ENCODE data around the gene HS3ST3B1. TPM values are rescaled to one million over a fixed set of nuclear protein-coding genes. Genes with fewer than 3 reads are reported as not detected.

Gene HS3ST3B1
- total RNA-seq, 2 donors from 2014 or later, result 13.2 to 22.0 TPM

DNA sequence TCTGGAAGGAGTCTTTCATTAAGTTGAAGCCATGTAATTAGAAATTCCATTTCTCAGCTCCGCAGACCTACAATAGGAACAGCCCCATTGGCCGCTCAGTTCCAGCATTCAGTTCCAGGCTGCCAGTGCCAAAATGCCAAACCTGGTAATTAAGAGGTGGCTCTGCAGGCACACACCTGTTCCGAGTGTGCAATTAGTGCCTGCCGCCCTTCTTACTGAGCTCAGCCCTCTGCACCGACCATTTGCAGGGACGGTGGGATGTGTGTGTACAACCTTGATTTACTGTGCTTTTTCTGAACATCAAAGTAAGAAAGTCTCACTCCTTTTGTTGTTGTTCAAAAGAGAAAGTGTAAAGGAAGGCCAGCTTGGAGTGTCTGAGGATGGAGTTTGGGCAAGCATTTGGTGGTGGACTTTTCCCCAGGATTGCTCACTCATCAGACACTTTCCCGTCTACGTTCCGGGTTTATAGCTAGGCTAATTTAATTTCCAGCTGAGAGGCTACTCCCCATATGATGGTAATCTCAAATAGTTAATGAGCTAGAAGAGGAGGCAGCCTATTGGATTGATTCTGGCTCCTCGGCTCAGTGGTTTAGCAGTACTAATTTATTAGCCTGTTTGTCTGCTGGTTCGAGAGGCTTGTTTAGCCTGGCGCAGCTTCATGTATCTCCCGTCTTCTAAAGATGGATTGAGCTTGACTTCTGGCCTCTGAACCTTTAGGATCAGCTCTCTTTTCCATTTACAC lies 20.0 kb downstream of the HS3ST3B1 start:
- peak overlapping the region; percentile 73 for H3K4me3 Mint-ChIP-seq
- H3K27me3 Mint-ChIP-seq, result no peaks in the 10 kb centered on the region
- ATAC-seq (no peak), DNase-seq (ENCODE audit: low spot score) (peak; percentile 41)
- no peaks in the 10 kb centered on the region for H3K36me3 Mint-ChIP-seq
- no peaks in the 10 kb centered on the region for H3K9me3 Mint-ChIP-seq
- H3K27ac Mint-ChIP-seq, result peak overlapping the region; percentile 63 to 64
- peaks cover 59 to 63% of the 10 kb centered on the region in 2 donors for H3K4me1 Mint-ChIP-seq (ENCODE audit: low read depth in 2 of 2)

DNA sequence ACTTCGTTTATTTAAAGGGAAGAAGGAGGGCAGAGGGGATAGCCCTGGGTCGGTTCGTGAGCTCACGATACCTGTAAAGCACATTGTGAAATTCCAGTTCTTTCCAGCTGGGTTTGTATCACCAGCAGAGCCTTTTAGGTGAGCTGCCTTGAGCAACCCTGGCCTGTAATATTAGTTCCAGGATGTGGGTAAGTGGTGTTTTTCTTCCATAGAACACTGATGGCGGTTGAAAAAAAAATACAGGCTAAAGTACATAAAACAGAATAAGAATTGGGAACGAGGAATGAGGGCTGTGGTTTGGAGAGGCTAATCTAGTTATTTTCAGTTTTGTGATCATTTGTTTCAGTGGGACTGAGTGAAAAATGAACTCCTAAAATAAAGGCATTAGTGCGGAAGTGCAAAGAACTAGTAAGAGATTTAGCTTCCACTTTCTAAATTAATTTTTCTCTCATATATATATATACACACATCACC lies 20.6 kb downstream of the HS3ST3B1 start:
- Mint-ChIP-seq H3K27me3 (no peaks in the 10 kb centered on the region), H3K9me3 (no peaks in the 10 kb centered on the region), H3K4me1 (ENCODE audit: low read depth in 2 of 2) (peaks cover 54 to 59% of the 10 kb centered on the region in 2 donors), H3K4me3 (peak overlapping the region; percentile 73), H3K36me3 (no peaks in the 10 kb centered on the region), H3K27ac (peak overlapping the region; percentile 63 to 64)
- DNase-seq (ENCODE audit: low spot score), result peak; percentile 2
- ATAC-seq, result peak in 1 of 2 donors; percentile 38

DNA sequence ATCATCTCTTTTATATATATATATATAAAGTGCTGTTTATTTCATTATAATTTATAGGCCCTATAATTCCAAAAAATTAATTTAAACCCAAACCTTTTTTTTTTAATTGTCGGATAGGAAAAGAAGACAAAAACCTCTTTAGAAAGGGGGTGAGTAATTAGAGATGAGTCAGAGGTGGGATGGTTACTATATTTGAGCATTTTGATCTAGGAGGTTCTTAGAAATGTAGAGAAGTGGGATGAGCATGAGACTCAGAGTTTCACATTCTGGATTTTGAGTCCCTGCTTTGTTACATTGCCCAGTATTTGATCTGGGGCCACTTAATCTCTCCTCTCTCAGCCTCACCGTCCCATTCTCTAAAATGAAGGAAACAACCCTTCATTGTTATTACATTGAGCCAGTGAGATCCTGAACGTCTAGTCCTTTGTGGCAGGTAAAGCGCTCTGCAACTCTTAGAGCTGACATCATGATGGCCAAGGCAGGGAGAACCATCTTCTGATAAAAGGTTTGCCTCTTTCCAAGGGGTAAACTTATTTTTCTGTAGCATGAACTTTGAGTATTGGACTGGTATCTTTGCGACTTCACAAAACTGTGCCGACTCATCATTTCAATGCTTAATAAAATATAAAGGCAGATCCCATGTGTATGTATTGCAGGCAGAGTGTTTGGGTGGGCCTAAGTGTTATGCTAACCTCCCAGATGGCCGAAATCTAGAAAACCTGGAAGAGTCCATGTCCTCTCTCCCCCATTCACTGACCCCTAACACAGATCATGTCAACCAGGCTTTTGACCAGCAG lies 21.3 kb downstream of the HS3ST3B1 start:
- peak overlapping the region; percentile 63 to 64 for H3K27ac Mint-ChIP-seq

DNA sequence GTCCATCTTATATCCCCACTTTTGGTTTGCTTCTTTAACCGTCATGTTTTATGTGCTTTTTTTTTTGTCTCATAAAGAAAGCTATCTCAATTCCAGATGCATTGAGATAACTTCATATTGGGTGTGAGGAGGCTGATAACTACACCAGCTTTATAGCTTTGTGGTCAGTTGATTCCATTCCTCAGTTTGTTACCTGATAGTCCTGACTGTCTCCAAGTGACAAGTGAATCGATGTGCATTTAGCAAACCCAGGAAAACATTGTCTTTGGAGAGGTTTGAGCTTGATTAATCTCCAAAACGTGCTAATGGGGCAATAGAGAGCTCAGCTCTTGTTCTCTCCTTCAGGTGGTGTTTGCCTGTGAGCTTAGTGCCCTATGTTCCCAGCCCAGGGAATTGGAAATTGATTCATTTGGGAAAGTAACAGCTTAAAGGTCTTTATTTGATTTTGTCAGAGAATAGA lies 22.7 kb downstream of the HS3ST3B1 start:
- Mint-ChIP-seq H3K27me3 (no peaks in the 10 kb centered on the region), H3K36me3 (no peaks in the 10 kb centered on the region), H3K9me3 (no peaks in the 10 kb centered on the region), H3K4me1 (ENCODE audit: low read depth in 2 of 2) (peaks cover 48 to 51% of the 10 kb centered on the region in 2 donors), H3K27ac (peak overlapping the region in 1 of 2 donors; percentile 64), H3K4me3 (no peak overlapping the region)
- ATAC-seq (no peak), DNase-seq (ENCODE audit: low spot score) (peak; percentile 6)

More for the DNA sequence above, 21.3 kb downstream of the HS3ST3B1 start:
- ATAC-seq (no peak), DNase-seq (ENCODE audit: low spot score) (peak; percentile 10)
- peak overlapping the region; percentile 73 for H3K4me3 Mint-ChIP-seq
- no peaks in the 10 kb centered on the region for H3K9me3 Mint-ChIP-seq
- H3K36me3 Mint-ChIP-seq, result no peaks in the 10 kb centered on the region
- H3K4me1 Mint-ChIP-seq (ENCODE audit: low read depth in 2 of 2), result peaks cover 48 to 52% of the 10 kb centered on the region in 2 donors
- no peaks in the 10 kb centered on the region for H3K27me3 Mint-ChIP-seq

DNA sequence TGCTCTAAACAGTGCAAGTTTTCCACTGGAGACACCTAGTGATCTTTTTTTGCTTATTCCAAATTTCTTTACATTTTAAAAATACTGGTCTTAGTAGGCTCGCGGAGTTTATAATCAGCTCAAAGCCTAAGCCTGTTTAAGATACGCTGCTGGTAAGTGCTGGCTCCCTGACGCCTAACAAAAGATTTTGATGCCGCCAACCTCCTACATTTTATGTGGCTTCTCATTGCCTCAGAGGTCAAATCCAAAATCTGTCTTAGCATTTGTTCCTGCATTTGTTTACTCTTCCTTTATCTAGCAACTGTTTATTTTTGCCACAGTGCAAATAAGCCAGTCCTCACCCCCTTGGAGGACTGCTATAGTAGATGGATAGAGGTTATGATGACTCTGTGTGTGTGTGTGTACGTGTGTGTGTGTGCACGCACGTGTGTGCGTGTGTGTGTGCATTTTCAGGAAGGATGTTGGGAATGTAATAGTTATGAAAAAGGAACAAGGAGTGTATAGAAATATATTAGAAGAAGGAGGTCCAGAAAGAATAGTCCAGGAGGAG lies 24.8 kb downstream of the HS3ST3B1 start:
- no peaks in the 10 kb centered on the region for H3K36me3 Mint-ChIP-seq
- H3K4me3 Mint-ChIP-seq, result no peak overlapping the region
- no peaks in the 10 kb centered on the region for H3K27me3 Mint-ChIP-seq
- DNase-seq (ENCODE audit: low spot score) (peak; percentile 12), ATAC-seq (no peak)
- H3K9me3 Mint-ChIP-seq, result no peaks in the 10 kb centered on the region
- H3K4me1 Mint-ChIP-seq (ENCODE audit: low read depth in 2 of 2), result peaks cover 50 to 52% of the 10 kb centered on the region in 2 donors
- H3K27ac Mint-ChIP-seq, result no peak overlapping the region

DNA sequence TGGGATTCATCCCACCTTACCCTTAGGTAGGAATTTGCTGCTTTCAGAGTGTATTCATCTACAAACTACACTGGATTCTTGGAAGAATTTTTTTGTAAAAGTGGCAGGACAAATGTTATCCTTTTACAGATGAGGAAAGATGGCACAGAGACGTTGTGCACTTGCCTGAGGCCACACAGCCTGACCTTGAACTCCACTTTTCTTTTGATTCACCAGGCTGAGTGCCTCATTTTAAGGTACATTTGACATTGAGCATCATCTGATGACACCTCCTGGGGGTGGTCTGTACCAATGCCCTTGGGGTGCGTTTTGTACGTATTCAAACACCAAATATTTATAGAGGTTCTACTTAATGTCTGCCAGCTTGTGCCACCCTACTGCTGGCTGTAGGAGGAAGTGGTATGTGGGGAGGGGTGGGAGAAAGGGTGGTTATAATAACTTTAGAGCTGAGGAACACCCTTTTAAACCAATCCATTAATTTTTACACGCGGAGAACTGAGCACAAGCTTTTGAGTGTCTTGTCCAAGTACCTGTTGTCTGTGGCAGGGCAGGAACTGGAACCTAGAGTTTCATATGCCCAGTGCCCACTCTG lies 29.1 kb downstream of the HS3ST3B1 start:
- ATAC-seq, result peak in 1 of 2 donors; percentile 27
- H3K9me3 Mint-ChIP-seq, result no peaks in the 10 kb centered on the region
- peak; percentile 8 for DNase-seq (ENCODE audit: low spot score)

DNA sequence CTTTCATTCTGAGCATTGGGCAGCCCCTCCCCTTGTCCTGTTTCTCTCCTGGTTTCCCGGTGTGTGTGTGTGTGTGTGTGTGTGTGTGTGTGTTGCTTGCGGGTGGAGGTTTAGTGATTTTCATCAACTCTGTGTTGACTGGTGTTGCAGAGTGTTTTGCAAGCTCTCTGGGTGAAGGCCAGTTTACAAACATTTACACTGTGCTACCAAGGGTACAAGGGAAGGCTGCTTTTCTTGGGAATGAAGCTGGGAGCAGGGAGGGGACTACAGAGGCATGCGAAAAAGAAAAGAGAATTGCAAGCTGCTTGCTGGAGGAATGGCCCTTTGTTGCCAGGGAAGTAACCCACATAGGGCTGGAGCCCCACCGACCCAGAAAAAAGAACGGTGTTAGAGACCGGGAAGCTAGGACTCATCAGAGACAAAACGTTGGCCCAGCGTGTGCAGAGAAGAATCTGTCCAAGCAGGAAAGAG lies 29.6 kb downstream of the HS3ST3B1 start:
- Mint-ChIP-seq H3K9me3 (no peaks in the 10 kb centered on the region), H3K27ac (peak overlapping the region; percentile 21 to 71), H3K4me1 (ENCODE audit: low read depth in 2 of 2) (peaks cover 53 to 64% of the 10 kb centered on the region in 2 donors), H3K27me3 (no peaks in the 10 kb centered on the region), H3K4me3 (peak overlapping the region; percentile 48), H3K36me3 (no peaks in the 10 kb centered on the region)
- DNase-seq (ENCODE audit: low spot score), result peak; percentile 15
- peak in 1 of 2 donors; percentile 17 for ATAC-seq

More for the DNA sequence above, 29.1 kb downstream of the HS3ST3B1 start:
- Mint-ChIP-seq H3K27me3 (no peaks in the 10 kb centered on the region), H3K27ac (peak overlapping the region; percentile 21 to 71), H3K36me3 (no peaks in the 10 kb centered on the region), H3K4me1 (ENCODE audit: low read depth in 2 of 2) (peaks cover 51 to 63% of the 10 kb centered on the region in 2 donors), H3K4me3 (peak overlapping the region; percentile 48)

DNA sequence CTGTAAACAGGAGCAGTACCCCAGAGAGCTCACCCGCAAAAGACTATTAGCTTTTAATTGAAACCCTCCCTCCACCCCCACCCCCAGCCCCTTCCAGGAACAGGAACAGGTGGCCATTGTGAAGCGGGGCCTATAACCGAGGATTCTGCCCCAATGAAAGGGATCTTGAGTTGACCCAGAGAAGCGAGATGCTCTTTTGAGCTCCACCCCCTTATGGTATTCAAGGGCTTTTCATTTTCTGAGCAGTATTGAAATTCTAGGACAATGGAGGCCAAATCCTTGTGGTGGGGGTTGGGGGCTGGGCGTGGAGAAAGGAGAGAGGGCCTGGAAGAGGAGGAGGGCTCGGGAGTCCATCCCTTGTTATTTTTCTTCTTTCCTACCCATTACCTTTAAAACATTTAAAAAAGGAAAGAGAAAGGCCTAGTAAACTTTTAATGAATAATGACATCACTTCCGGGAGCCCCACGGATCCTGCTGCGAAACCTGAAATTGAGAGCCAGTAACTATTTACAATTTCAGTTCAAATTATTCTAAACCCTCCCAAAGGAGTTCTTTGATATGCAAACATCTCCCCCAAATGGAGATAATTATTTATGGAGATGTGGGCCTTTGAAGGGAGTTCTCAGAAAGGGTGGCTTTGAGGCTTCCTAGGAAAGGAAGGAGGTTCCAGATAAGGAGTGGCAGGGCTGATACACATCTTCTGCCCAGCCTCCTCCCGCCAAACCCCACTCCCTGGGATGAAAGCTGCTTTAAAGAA lies 30.5 kb downstream of the HS3ST3B1 start:
- DNase-seq (ENCODE audit: low spot score) (no peak), ATAC-seq (no peak)
- Mint-ChIP-seq H3K36me3 (no peaks in the 10 kb centered on the region), H3K4me1 (ENCODE audit: low read depth in 2 of 2) (peaks cover 52 to 66% of the 10 kb centered on the region in 2 donors), H3K27me3 (no peaks in the 10 kb centered on the region), H3K9me3 (no peaks in the 10 kb centered on the region), H3K27ac (peak overlapping the region in 1 of 2 donors; percentile 19), H3K4me3 (no peak overlapping the region)

DNA sequence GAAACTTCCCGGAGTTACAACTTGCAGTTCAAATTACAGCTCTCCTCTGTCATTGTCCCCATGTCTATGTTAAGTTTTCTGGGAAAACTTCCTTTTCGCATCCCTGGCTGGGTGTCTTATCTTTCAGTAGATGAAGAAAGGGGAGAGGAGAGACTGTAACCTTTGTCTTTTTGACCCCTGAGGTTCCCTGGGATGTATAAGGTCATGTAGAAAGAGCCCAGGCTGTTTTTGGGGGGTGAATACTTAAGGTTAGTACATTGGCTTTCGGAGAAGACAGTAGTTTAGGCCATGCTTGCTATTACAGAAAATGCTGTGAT lies 31.1 kb downstream of the HS3ST3B1 start:
- H3K27ac Mint-ChIP-seq, result peak overlapping the region in 1 of 2 donors; percentile 19
- no peak overlapping the region for H3K4me3 Mint-ChIP-seq
- no peaks in the 10 kb centered on the region for H3K27me3 Mint-ChIP-seq
- H3K36me3 Mint-ChIP-seq, result no peaks in the 10 kb centered on the region
- peaks cover 56 to 69% of the 10 kb centered on the region in 2 donors for H3K4me1 Mint-ChIP-seq (ENCODE audit: low read depth in 2 of 2)
- ATAC-seq, result no peak
- DNase-seq (ENCODE audit: low spot score), result no peak
- no peaks in the 10 kb centered on the region for H3K9me3 Mint-ChIP-seq

DNA sequence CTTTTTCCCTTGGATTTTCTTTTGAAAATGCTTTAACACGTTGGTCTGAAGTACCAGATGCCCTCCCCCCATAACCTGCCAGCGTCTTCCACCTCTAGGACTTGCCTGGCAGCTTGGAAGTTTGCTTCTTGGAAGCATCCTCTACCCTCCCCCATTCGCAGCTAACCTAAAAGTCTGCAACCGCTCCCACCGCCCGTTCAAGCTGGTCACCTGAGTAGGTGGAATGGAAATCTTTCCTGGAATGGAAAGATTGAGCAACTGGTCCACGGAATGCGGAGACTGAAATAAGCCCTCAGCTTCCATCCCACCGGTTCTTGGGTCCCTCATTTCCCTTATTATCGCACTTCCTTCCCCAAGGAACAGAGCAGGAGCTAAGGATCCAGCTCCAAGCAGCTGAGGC lies 31.4 kb downstream of the HS3ST3B1 start:
- ATAC-seq (no peak), DNase-seq (ENCODE audit: low spot score) (no peak)
- Mint-ChIP-seq H3K27ac (no peak overlapping the region), H3K27me3 (no peaks in the 10 kb centered on the region), H3K9me3 (no peaks in the 10 kb centered on the region), H3K4me3 (no peak overlapping the region), H3K36me3 (no peaks in the 10 kb centered on the region), H3K4me1 (ENCODE audit: low read depth in 2 of 2) (peaks cover 60 to 72% of the 10 kb centered on the region in 2 donors)

DNA sequence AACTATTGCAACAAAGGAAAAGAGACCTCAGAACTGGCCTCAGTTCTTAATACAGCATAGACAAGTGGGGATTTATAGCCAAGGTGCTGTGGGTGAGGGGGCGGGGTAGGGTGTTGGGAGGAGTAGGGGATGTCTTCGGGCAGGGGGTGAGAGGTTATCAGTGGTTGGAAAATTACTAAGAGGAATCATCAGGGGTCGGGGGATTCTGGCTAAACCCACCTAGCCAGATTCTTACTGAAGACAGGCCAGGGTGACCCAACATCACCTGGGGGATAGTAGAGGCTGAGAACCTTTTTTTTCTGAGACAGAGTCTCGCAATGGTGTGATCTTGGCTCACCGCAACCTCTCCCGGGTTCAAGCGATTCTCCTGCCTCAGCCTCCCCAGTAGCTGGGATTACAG lies 32.6 kb downstream of the HS3ST3B1 start:
- no peaks in the 10 kb centered on the region for H3K9me3 Mint-ChIP-seq
- no peaks in the 10 kb centered on the region for H3K36me3 Mint-ChIP-seq
- H3K4me1 Mint-ChIP-seq (ENCODE audit: low read depth in 2 of 2), result peaks cover 59 to 70% of the 10 kb centered on the region in 2 donors
- peak overlapping the region in 1 of 2 donors; percentile 75 for H3K27ac Mint-ChIP-seq
- no peak for ATAC-seq
- no peak overlapping the region for H3K4me3 Mint-ChIP-seq
- no peaks in the 10 kb centered on the region for H3K27me3 Mint-ChIP-seq
- no peak for DNase-seq (ENCODE audit: low spot score)

DNA sequence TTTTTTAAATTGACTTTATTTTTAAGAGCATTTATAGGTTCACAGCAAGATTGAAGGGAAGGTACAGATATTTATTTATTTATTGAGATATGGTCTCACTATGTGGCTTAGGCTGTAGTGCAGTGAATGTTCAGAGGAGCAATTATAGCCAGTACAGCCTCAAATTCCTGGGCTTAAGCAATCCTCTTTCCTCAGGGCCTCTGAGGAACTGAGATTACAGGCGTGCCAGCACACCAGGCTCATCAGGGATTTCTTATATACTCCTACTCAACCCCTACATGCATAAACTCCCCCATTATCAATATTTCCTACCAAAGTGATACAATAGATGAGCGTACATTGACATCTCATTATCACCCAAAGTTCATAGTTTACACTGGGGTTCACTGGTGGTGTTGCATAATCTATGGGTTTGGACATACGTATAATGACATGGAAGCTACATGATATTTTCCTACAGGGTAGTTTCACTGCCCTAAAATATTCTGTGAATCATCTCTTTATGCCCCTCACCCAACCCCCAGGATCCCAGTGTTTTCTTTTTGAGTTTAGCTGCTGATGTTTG lies 33.5 kb downstream of the HS3ST3B1 start:
- ATAC-seq (no peak), DNase-seq (ENCODE audit: low spot score) (no peak)
- Mint-ChIP-seq H3K27me3 (no peaks in the 10 kb centered on the region), H3K4me3 (peak overlapping the region; percentile 14), H3K36me3 (no peaks in the 10 kb centered on the region), H3K27ac (peak overlapping the region in 1 of 2 donors; percentile 75), H3K4me1 (ENCODE audit: low read depth in 2 of 2) (peaks cover 58 to 69% of the 10 kb centered on the region in 2 donors), H3K9me3 (no peaks in the 10 kb centered on the region)

All from natural killer cell treated with Interleukin-12 subunit alpha and Interleukin-12 subunit beta and Interleukin-15 and Interleukin-18, amount 100 ng/mL, for 72 hours (primary cell).